Vagina (tissue), 2 donors: ENCODE measurements around the gene APBB1IP. TPM values are rescaled to one million over a fixed set of nuclear protein-coding genes. Genes with fewer than 3 reads are reported as not detected.

Experiments
- DNase-seq, 2 donors: peaks; one replicate each; pipeline ENCODE4 v3.0.0-alpha.2; 2017; ENCODE audit errors: extremely low spot score in 2 of 2
- H3K27ac ChIP-seq: fragments of 200-600 bp; sonication (generic); one replicate; pipeline ENCODE4 v1.5.1; 2019
- H3K27me3 ChIP-seq: fragments of 200-600 bp; sonication (generic); one replicate; pipeline ENCODE4 v1.5.1; 2019
- H3K36me3 ChIP-seq, 2 donors: fragments of 200-600 bp; sonication (generic); one replicate each; pipeline ENCODE4 v1.5.1; 2017 to 2019
- H3K4me1 ChIP-seq: fragments of 200-600 bp; sonication (generic); one replicate; pipeline ENCODE4 v1.5.1; 2019
- H3K4me3 ChIP-seq, 2 donors: fragments of 200-600 bp; sonication (generic); 1 replicate in 1 of 2; 2 replicates in 1 of 2; pipeline ENCODE4 v1.5.1; 2016 to 2019
- H3K9me3 ChIP-seq: fragments of 200-600 bp; sonication (generic); one replicate; pipeline ENCODE4 v1.5.1; 2019
- POLR2A ChIP-seq, 2 donors: fragments of 450-650 bp; IDR thresholded peaks; one replicate each; pipeline ENCODE4 v1.6.1; 2017; ENCODE audit warnings: antibody characterized with exemption in 2 of 2, mild to moderate bottlenecking in 2 of 2, moderate library complexity in 2 of 2
- POLR2AphosphoS5 ChIP-seq, 2 donors: sonication (generic); formaldehyde crosslinking; IDR thresholded peaks; one replicate each; pipeline ENCODE4 v1.9.0; 2017; ENCODE audit warnings: antibody characterized with exemption in 2 of 2, mild to moderate bottlenecking in 2 of 2, low read depth in 1 of 2; ENCODE audit not compliant: insufficient read depth in 1 of 2
- intact Hi-C: fragments of 100-400 bp; cut with DNase I; formaldehyde crosslinking; loops from one replicate; pipeline ENCODE4 v1.15.1; 2023
- total RNA-seq: library from RNA; depleted of rRNA; stranded (reverse); fragments of >200 nt; gene quantifications from one replicate; pipeline ENCODE4 v1.2.3, GENCODE V29; 2016
- TF ChIP-seq, protein P1 (sequence below), 3 experiments: fragments of 450-650 bp in 2 of 3; fragments of 200-600 bp in 1 of 3; sonication (generic) in 1 of 3; IDR thresholded peaks; one replicate each; pipeline ENCODE4 v1.5.1; 2017 to 2019; ENCODE audit warnings: antibody characterized with exemption in 3 of 3, mild to moderate bottlenecking in 2 of 3, moderate library complexity in 2 of 3

The APBB1IP gene
- total RNA-seq, 1 donor from 2014 or later = 7.4 TPM

- Histone ChIP-seq H3K4me3 (no peak overlapping the region), H3K27ac (no peak overlapping the region), H3K36me3 (no peaks in the 10 kb centered on the region), H3K9me3 (no peaks in the 10 kb centered on the region), H3K4me1 (peaks cover under 1% of the 10 kb centered on the region), H3K27me3 (no peaks in the 10 kb centered on the region)
- no peak for TF ChIP-seq POLR2AphosphoS5 (IDR thresholded peaks at IDR 0.05; ENCODE audit: insufficient read depth in 1 of 2, low read depth in 1 of 2)
- intact Hi-C loops = no loop called here
- DNase-seq = no peak
Measured at GRCh38 chr10:26481914-26482550, 43.9 kb downstream of the APBB1IP start.

- H3K4me3 ChIP-seq = no peak overlapping the region
- no peaks in the 10 kb centered on the region for H3K36me3 ChIP-seq
- TF ChIP-seq, protein P1, sequence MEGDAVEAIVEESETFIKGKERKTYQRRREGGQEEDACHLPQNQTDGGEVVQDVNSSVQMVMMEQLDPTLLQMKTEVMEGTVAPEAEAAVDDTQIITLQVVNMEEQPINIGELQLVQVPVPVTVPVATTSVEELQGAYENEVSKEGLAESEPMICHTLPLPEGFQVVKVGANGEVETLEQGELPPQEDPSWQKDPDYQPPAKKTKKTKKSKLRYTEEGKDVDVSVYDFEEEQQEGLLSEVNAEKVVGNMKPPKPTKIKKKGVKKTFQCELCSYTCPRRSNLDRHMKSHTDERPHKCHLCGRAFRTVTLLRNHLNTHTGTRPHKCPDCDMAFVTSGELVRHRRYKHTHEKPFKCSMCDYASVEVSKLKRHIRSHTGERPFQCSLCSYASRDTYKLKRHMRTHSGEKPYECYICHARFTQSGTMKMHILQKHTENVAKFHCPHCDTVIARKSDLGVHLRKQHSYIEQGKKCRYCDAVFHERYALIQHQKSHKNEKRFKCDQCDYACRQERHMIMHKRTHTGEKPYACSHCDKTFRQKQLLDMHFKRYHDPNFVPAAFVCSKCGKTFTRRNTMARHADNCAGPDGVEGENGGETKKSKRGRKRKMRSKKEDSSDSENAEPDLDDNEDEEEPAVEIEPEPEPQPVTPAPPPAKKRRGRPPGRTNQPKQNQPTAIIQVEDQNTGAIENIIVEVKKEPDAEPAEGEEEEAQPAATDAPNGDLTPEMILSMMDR (IDR thresholded peaks at IDR 0.05) = no peak
- no peak overlapping the region for H3K27ac ChIP-seq
- no peaks in the 10 kb centered on the region for H3K27me3 ChIP-seq
- no peaks in the 10 kb centered on the region for H3K9me3 ChIP-seq
- no peak for DNase-seq
- peaks cover 6% of the 10 kb centered on the region for H3K4me1 ChIP-seq
- intact Hi-C loops = no loop called here
Measured at GRCh38 chr10:26483554-26483953, 45.4 kb downstream of the APBB1IP start.

GRCh38 chr10:26485150-26485941 is 47.2 kb downstream of the APBB1IP start:
- no peaks in the 10 kb centered on the region for H3K9me3 ChIP-seq
- DNase-seq = no peak
- H3K4me1 ChIP-seq = peaks cover 6% of the 10 kb centered on the region
- intact Hi-C loops = no loop called here
- H3K4me3 ChIP-seq = no peak overlapping the region
- no peaks in the 10 kb centered on the region for H3K36me3 ChIP-seq
- TF ChIP-seq POLR2AphosphoS5 (IDR thresholded peaks at IDR 0.05; ENCODE audit: insufficient read depth in 1 of 2, low read depth in 1 of 2) = no peak
- TF ChIP-seq, protein P1 (IDR thresholded peaks at IDR 0.05) = no peak
- H3K27ac ChIP-seq = peak overlapping the region; percentile 76
- H3K27me3 ChIP-seq = no peaks in the 10 kb centered on the region

- Histone ChIP-seq H3K4me3 (no peak overlapping the region), H3K36me3 (no peaks in the 10 kb centered on the region), H3K27ac (peak overlapping the region; percentile 76), H3K4me1 (peaks cover 6% of the 10 kb centered on the region), H3K9me3 (no peaks in the 10 kb centered on the region), H3K27me3 (no peaks in the 10 kb centered on the region)
- TF ChIP-seq POLR2AphosphoS5 (IDR thresholded peaks at IDR 0.05; ENCODE audit: insufficient read depth in 1 of 2, low read depth in 1 of 2) (no peak), POLR2A (IDR thresholded peaks at IDR 0.05) (no peak)
- TF ChIP-seq, protein P1 (IDR thresholded peaks at IDR 0.05) = no peak
- DNase-seq = no peak
- intact Hi-C loops = no loop called here
Measured at GRCh38 chr10:26486304-26486703, 48.2 kb downstream of the APBB1IP start.

DNA sequence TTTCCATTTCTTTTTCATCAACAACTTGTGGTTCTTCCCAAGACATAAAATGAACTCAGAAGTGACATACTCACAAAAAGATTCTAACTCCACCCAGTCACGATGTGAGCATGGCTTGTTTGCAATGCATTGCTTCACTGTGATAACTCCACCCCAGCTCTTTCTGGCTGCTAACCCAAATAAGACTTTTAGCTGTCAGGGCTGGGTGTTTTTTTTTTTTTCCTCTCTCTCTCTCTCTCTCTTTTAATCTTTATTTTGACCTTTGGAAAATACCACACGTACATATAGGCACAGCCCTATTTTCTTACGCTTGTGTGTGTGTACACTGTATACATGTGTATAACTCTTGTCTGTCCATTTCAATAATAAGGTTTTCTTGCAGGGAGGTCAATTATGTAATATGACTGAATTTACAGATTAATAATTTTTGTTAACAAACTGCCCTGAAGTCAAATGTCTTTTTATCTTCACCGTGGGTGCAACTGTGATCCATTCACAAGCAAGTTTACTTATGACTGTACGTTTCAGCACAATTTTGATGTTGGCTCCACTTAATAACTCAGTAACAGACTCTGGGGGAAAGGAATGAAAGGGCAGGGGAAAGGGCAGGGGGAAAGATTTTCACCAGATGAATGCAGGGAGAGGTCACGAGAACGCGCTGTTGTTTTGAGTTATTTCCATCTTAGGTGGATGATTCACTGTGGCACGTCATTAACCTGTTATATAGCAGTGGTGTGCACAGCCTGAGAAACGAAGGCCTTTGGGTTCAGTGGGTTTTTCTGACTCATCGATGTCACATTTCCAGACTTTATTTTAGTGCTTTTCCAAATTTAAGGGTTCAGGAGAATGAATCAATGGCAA is 49.1 kb downstream of the APBB1IP start:
- Histone ChIP-seq H3K9me3 (no peaks in the 10 kb centered on the region), H3K4me3 (no peak overlapping the region), H3K27ac (peak overlapping the region; percentile 76), H3K36me3 (no peaks in the 10 kb centered on the region), H3K4me1 (peaks cover 6% of the 10 kb centered on the region), H3K27me3 (no peaks in the 10 kb centered on the region)
- intact Hi-C loops = no loop called here
- TF ChIP-seq, protein P1 (IDR thresholded peaks at IDR 0.05) = no peak
- no peak for TF ChIP-seq POLR2A (IDR thresholded peaks at IDR 0.05)
- peak in 1 of 2 donors; percentile 62 for TF ChIP-seq POLR2AphosphoS5 (IDR thresholded peaks at IDR 0.05; ENCODE audit: insufficient read depth in 1 of 2, low read depth in 1 of 2)
- no peak for DNase-seq
